Measurements from ENCODE around the gene NCOA3.

Gene NCOA3

DNA sequence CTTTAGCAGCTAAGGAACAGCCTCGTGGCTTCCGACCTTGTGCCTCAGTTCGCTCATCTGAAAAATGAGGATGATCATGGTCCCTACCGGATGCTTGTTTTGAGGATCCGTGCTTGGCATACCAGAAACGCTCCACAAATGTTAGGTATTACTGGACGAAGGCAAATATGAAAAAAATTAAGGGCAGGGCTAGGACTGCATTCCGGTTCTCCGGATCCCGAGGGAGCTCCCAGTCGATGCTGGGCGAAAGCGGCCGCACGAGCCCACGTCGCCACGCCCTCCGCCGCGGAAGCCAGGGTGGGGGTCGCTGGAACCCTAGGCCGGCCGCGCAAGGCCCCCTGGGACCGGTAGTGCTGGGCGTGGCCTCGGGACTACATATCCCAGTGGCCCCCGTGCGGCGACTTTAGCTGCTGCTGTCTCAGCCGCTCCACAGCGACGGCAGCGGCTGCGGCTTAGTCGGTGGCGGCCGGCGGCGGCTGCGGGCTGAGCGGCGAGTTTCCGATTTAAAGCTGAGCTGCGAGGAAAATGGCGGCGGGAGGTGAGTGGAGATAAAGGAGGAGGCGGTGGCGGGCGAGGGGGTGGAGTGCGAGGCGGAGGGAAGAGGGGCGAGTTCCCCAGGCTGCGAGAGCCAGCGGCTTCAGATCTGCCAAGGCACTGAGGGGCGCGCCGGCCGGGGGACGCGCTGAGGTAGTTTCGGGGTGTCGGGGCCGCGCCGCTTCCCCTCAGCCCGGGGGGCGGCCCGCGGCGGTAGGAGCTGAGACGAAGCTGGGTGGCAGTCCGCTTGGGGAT lies at the start of gene NCOA3:
Gene NCOA3, plus strand, starts transcription at position 406 of the 789 bp plus-strand sequence. CDS start 120,361 bp downstream, outside the sequence.
- DNase-seq (ENCODE audit: low read depth): peak; percentile 79
- peak within 1 kb of the TSS; percentile 91 for H3K4me3 ChIP-seq (ENCODE audit: low read depth, low read length)
- peak; percentile 44 for TF ChIP-seq CTCF (IDR thresholded peaks at IDR 0.05; ENCODE audit: control insufficient read depth, extremely low read depth, insufficient read depth)

DNA sequence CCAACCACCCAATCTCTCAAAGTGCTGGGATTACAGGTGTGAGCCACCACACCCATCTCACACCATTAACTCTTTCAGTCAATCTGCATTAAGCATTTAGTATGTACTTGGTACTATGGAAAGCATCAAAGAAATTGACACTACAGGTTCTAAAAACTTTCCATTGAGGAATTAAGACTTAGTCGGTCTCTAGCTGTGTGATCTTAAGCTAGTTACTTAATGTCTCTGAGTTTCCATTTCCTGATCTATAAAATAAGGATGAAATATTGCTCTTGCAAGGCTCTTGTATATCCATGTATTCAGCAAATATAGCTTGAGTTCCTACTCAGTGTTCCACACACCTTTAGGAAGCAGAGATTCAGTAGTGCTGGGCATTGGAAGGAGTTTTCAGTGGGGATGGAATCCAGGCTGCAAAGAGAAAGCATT lies 48.9 kb upstream of the NCOA3 start:
- DNase-seq (ENCODE audit: low read depth): no peak
- H3K4me3 ChIP-seq (ENCODE audit: low read depth, low read length): no peak overlapping the region
- no peak for TF ChIP-seq CTCF (IDR thresholded peaks at IDR 0.05; ENCODE audit: control insufficient read depth, extremely low read depth, insufficient read depth)

GRCh38 chr20:47453167-47453782 lies 48.4 kb upstream of the NCOA3 start:
- no peak overlapping the region for H3K4me3 ChIP-seq (ENCODE audit: low read depth, low read length)
- no peak for TF ChIP-seq CTCF (IDR thresholded peaks at IDR 0.05; ENCODE audit: control insufficient read depth, extremely low read depth, insufficient read depth)
- DNase-seq (ENCODE audit: low read depth): no peak

DNA sequence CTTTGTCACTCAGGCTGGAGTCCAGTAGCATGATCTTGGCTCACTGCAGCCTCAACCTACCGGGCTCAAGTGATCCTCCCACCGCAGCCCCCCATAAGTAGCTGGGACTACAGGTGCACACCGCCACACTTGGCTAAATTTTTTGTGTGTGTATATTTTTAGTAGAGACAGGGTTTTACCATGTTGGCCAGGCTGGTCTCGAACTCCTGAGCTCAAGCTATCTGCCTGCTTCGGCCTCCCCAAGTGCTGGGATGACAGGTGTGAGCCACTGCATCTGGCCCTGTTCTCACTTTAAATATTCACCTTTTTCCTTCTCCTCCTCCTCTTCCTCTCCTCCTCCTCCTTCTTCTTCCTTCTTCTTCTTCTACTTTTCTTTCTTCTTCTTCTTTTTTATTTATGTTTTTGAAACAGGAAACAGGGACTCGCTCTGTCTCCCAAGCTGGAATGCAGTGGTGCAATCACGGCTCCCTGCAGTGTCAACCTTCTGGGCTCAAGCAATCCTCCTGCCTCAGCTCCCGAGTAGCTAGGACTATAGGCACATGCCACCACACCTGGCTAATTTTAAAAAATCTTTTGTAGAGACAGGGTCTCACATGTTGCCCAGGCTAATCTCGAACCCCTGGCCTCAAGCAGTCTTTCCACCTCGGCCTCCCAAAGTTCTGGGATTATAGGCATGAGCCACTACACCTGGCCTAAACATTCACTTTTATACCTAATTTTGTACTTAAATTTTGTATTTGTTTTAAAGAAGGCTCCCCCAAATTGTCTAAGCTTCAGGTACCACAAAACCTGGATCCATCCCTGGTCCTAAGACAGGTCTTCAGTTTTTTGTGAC lies 47.2 kb upstream of the NCOA3 start:
- DNase-seq (ENCODE audit: low read depth): no peak
- H3K4me3 ChIP-seq (ENCODE audit: low read depth, low read length): no peak overlapping the region
- no peak for TF ChIP-seq CTCF (IDR thresholded peaks at IDR 0.05; ENCODE audit: control insufficient read depth, extremely low read depth, insufficient read depth)

DNA sequence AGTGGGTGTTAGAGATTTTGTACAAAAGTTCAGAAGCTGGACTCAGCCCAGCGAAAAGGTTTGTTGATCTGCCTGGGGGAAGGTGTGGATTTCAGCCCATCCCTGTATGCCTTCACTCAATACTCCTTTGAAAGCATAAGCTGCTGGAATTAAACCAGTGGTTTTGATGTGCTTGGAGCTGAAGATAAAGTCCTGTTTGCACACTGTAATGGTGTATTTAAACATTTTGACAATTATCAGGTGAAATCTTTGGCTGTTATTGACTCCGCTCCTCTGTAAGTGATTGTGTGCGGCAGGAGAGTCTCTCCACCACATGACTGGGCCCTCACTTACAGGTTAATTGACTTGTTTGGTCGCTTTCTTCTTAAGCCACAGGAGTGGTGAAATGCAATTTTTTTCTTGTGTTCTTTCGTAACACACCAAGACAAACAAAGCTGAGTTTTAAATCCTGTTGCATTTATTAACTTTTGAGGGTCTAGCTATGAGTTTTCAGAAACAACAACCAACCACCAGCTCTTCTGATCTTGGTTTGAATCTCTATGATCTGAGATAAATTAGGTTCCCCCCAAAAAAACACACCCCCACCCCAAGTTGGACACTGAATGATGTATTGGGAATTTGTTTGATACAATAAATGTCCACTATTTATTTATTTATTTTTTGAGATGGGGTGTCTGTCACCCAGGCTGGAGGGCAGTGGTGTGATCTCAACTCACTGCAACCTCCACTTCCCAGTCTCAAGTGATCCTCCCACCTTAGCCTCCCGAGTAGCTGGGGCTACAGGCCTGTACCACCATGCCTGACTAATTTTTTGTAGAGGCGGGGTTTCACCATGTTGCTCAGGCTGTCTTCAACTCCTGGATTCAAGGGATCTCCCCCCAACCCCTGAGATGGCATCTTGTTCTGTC lies 46.3 kb upstream of the NCOA3 start:
- no peak for TF ChIP-seq CTCF (IDR thresholded peaks at IDR 0.05; ENCODE audit: control insufficient read depth, extremely low read depth, insufficient read depth)
- peak; percentile 17 for DNase-seq (ENCODE audit: low read depth)
- H3K4me3 ChIP-seq (ENCODE audit: low read depth, low read length): no peak overlapping the region

- H3K4me3 ChIP-seq (ENCODE audit: low read depth, low read length): no peak overlapping the region
- DNase-seq (ENCODE audit: low read depth): no peak
- no peak for TF ChIP-seq CTCF (IDR thresholded peaks at IDR 0.05; ENCODE audit: control insufficient read depth, extremely low read depth, insufficient read depth)
Measured at GRCh38 chr20:47456041-47456537, 45.6 kb upstream of the NCOA3 start.
